Type B pancreatic cell (in vitro differentiated cells): Measurements from ENCODE around the gene SLC25A53. TPM values are rescaled to one million over a fixed set of nuclear protein-coding genes. Genes with fewer than 3 reads are reported as not detected.
"Not testable (repeated sequence)": the region's sequence is repeated elsewhere in the genome, so short reads cannot be mapped to it uniquely, and the experiment has no call there.

Experiments
- DNase-seq: peaks from one replicate; pipeline ENCODE4 v3.0.0; 2021; ENCODE audit warnings: mixed read lengths; ENCODE audit not compliant: unreplicated experiment; ENCODE audit errors: extremely low spot score
- H3K27ac Mint-ChIP-seq: 2 replicates; pipeline ENCODE4 v1.8.0; 2021; ENCODE audit warnings: mild to moderate bottlenecking, mixed read lengths
- H3K27me3 Mint-ChIP-seq: 2 replicates; pipeline ENCODE4 v1.8.0; 2021; ENCODE audit warnings: mixed read lengths
- H3K36me3 Mint-ChIP-seq: 2 replicates; pipeline ENCODE4 v1.8.0; 2021; ENCODE audit warnings: mixed read lengths
- H3K4me1 Mint-ChIP-seq: one replicate; pipeline ENCODE4 v1.8.0; 2021; ENCODE audit warnings: mixed read lengths; ENCODE audit not compliant: unreplicated experiment
- H3K4me3 Mint-ChIP-seq: 2 replicates; pipeline ENCODE4 v1.8.0; 2021; ENCODE audit warnings: mild to moderate bottlenecking, mixed read lengths
- H3K9me3 Mint-ChIP-seq: 2 replicates; pipeline ENCODE4 v1.8.0; 2021; ENCODE audit warnings: mixed read lengths
- total RNA-seq: library from RNA; stranded (reverse); gene quantifications from 2 replicates; pipeline ENCODE4 v1.2.1, GENCODE V29; 2021; ENCODE audit warnings: low replicate concordance
- TF ChIP-seq, protein P1 (sequence below): fragments of 200-600 bp; sonication (generic); conservative IDR thresholded peaks from 2 replicates; pipeline ENCODE4 v1.5.0; 2021; ENCODE audit warnings: antibody characterized with exemption, mild to moderate bottlenecking

Gene SLC25A53
- total RNA-seq, 1 donor from 2014 or later = 9.3 TPM

DNA sequence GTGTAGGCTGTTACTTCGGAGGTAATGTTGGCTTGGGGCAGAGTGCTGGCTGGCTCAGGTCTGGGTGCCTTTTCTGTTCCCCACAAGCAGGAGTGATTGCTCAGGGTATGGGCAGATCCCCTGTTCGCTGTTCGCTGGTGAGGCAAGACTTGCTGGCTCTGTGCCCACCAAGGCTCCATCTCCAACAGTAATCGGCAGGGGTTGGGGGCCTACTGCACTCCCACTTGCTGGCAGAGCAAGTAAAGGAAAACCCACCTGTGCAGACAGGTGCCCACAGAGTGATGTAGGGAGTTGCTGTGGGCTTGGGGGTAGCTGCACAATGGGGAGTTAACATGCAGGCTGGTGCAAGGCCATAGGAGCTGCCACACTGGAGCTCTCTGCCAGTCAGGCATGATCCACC is 72.7 kb downstream of the SLC25A53 start:
- Mint-ChIP-seq H3K27ac (no peak overlapping the region), H3K9me3 (no peaks in the 10 kb centered on the region), H3K36me3 (no peaks in the 10 kb centered on the region), H3K4me3 (no peak overlapping the region), H3K4me1 (no peaks in the 10 kb centered on the region), H3K27me3 (no peaks in the 10 kb centered on the region)
- TF ChIP-seq, protein P1, sequence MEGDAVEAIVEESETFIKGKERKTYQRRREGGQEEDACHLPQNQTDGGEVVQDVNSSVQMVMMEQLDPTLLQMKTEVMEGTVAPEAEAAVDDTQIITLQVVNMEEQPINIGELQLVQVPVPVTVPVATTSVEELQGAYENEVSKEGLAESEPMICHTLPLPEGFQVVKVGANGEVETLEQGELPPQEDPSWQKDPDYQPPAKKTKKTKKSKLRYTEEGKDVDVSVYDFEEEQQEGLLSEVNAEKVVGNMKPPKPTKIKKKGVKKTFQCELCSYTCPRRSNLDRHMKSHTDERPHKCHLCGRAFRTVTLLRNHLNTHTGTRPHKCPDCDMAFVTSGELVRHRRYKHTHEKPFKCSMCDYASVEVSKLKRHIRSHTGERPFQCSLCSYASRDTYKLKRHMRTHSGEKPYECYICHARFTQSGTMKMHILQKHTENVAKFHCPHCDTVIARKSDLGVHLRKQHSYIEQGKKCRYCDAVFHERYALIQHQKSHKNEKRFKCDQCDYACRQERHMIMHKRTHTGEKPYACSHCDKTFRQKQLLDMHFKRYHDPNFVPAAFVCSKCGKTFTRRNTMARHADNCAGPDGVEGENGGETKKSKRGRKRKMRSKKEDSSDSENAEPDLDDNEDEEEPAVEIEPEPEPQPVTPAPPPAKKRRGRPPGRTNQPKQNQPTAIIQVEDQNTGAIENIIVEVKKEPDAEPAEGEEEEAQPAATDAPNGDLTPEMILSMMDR = no peak
- no peak for DNase-seq

GRCh38 chrX:104077854-104078253 is 79.0 kb downstream of the SLC25A53 start:
- not testable (repeated sequence) for H3K27me3 Mint-ChIP-seq, H3K4me3 Mint-ChIP-seq, H3K4me1 Mint-ChIP-seq, DNase-seq, H3K9me3 Mint-ChIP-seq, H3K36me3 Mint-ChIP-seq, H3K27ac Mint-ChIP-seq

- not testable (repeated sequence) for H3K4me3 Mint-ChIP-seq, H3K36me3 Mint-ChIP-seq
Observed at GRCh38 chrX:104075778-104076445, 80.9 kb downstream of the SLC25A53 start, which contains the start of gene TMSB15C. TSS of gene TMSB15C (minus strand) at chrX:104076236.

DNA sequence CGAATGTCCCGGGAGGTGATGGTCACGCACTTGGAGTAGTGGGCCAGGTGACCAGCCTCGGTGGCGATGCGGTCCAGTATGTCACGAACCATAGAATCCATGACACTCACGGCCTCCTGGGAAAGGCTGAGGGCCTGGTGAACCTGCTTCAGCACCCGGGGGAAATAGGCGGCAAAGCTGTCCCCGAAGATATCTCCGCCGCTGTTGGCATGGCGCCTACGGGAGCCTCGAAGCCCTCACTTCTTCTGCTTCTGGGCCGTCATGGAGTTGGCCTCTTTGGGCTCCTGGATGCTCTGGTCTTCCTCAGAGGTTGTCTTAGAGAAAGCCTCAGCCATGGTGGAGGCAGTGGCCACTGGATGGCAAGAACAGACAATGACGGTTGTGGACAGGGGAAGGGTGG is 94.2 kb downstream of the SLC25A53 start:
- not testable (repeated sequence) for DNase-seq, H3K36me3 Mint-ChIP-seq, H3K27ac Mint-ChIP-seq, H3K4me3 Mint-ChIP-seq, H3K4me1 Mint-ChIP-seq, H3K27me3 Mint-ChIP-seq, H3K9me3 Mint-ChIP-seq

More at GRCh38 chrX:104075778-104076445, 80.9 kb downstream of the SLC25A53 start, which contains the start of gene TMSB15C:
- not testable (repeated sequence) for H3K9me3 Mint-ChIP-seq, H3K4me1 Mint-ChIP-seq, H3K27me3 Mint-ChIP-seq, DNase-seq, H3K27ac Mint-ChIP-seq

- H3K36me3 Mint-ChIP-seq, H3K9me3 Mint-ChIP-seq, DNase-seq, H3K4me1 Mint-ChIP-seq, H3K27ac Mint-ChIP-seq, H3K4me3 Mint-ChIP-seq, H3K27me3 Mint-ChIP-seq: not testable (repeated sequence)
Observed at GRCh38 chrX:104054956-104055355, 101.9 kb downstream of the SLC25A53 start.

Other genes starting within 250 kb of the SLC25A53 start
- gene TMSB15B, start 194.4 kb downstream of the SLC25A53 start, total RNA-seq = 13.2 and 23.0 TPM in 2 replicates
- gene H2BW1, start 143.3 kb downstream of the SLC25A53 start, total RNA-seq = not detected in 2 replicates
- not detected in 2 replicates for gene H2BW2, start 117.1 kb downstream of the SLC25A53 start, total RNA-seq
- gene TMSB15C, start 80.8 kb downstream of the SLC25A53 start, total RNA-seq = 4.4 and 16.5 TPM in 2 replicates
- gene ZCCHC18, start 44.5 kb downstream of the SLC25A53 start, total RNA-seq = 2.6 and 9.0 TPM in 2 replicates
- gene FAM199X, start 9.4 kb upstream of the SLC25A53 start, total RNA-seq = 17.4 and 18.5 TPM in 2 replicates
- gene ESX1, start 97.9 kb upstream of the SLC25A53 start, total RNA-seq = 0.19 TPM in 1 of 2 replicates, not detected in the other